Central memory CD4-positive, alpha-beta T cell (primary cell): ENCODE results near the gene ITGA11.

Experiments used
- DNase-seq: peaks from one replicate; pipeline ENCODE4 v3.0.0; 2022

ITGA11 gene

GRCh38 chr15:68349151-68349550 lies 82.8 kb downstream of the ITGA11 start:
- no peak for DNase-seq

GRCh38 chr15:68348606-68349005 lies 83.4 kb downstream of the ITGA11 start:
- no peak for DNase-seq

- no peak for DNase-seq
These were observed 83.9 kb downstream of the ITGA11 start for GRCh38 chr15:68348081-68348480.

- DNase-seq = no peak
These were observed 84.6 kb downstream of the ITGA11 start for GRCh38 chr15:68347392-68347791.

GRCh38 chr15:68346979-68347378 lies 85.0 kb downstream of the ITGA11 start:
- no peak for DNase-seq

- no peak for DNase-seq
These were observed 86.5 kb downstream of the ITGA11 start for GRCh38 chr15:68345481-68345880.

- no peak for DNase-seq
These were observed 87.4 kb downstream of the ITGA11 start for GRCh38 chr15:68344600-68344999.

- DNase-seq = no peak
These were observed 88.3 kb downstream of the ITGA11 start for GRCh38 chr15:68343579-68344225.

- DNase-seq = no peak
These were observed 89.9 kb downstream of the ITGA11 start for GRCh38 chr15:68341760-68342725.

- no peak for DNase-seq
These were observed 91.0 kb downstream of the ITGA11 start for GRCh38 chr15:68340726-68341671.

GRCh38 chr15:68339481-68339880 lies 92.5 kb downstream of the ITGA11 start:
- DNase-seq = no peak

GRCh38 chr15:68337826-68338225 lies 94.1 kb downstream of the ITGA11 start:
- DNase-seq = no peak

GRCh38 chr15:68336516-68336915 lies 95.4 kb downstream of the ITGA11 start:
- no peak for DNase-seq

GRCh38 chr15:68335655-68336054 lies 96.3 kb downstream of the ITGA11 start:
- no peak for DNase-seq

GRCh38 chr15:68335251-68335650 lies 96.7 kb downstream of the ITGA11 start:
- no peak for DNase-seq

GRCh38 chr15:68334661-68335124 lies 97.3 kb downstream of the ITGA11 start:
- DNase-seq = no peak

- DNase-seq = no peak
These were observed 98.0 kb downstream of the ITGA11 start for GRCh38 chr15:68333775-68334470.

GRCh38 chr15:68332266-68332665 lies 99.7 kb downstream of the ITGA11 start:
- DNase-seq = no peak

- DNase-seq = no peak
These were observed 101.1 kb downstream of the ITGA11 start for GRCh38 chr15:68330901-68331300.

- no peak for DNase-seq
These were observed 101.5 kb downstream of the ITGA11 start for GRCh38 chr15:68330416-68330815.

- DNase-seq = no peak
These were observed 103.0 kb downstream of the ITGA11 start for GRCh38 chr15:68328964-68329363.

GRCh38 chr15:68328443-68328842 lies 103.5 kb downstream of the ITGA11 start:
- peak; percentile 38 for DNase-seq
